ENCODE data around the gene GDPD3. TPM values are rescaled to one million over a fixed set of nuclear protein-coding genes. Genes with fewer than 3 reads are reported as not detected.

The GDPD3 gene
- total and polyA plus RNA-seq, 4 donors, result 0.42 to 0.71 (median 0.55) TPM

GRCh38 chr16:30112197-30113030, 923 bp downstream of the GDPD3 start:
- 89% methylated on average over 29 of the region's 29 CpGs for WGBS
- peak; percentile 60 for DNase-seq (ENCODE audit: low spot score)
- TF ChIP-seq CTCF (IDR thresholded peaks at IDR 0.05; ENCODE audit: low read depth, low read length, missing input control) (peak; percentile 40), RXRA (IDR thresholded peaks at IDR 0.05) (no peak), HNF4A (conservative IDR thresholded peaks at IDR 0.05) (no peak), REST (IDR thresholded peaks at IDR 0.05) (no peak), RAD21 (IDR thresholded peaks at IDR 0.05) (peak; percentile 50 to 76)
- Histone ChIP-seq H3K9me3 (ENCODE audit: control insufficient read depth in 4 of 4, low read length in 3 of 4) (no peaks in the 10 kb centered on the region), H3K4me1 (ENCODE audit: control insufficient read depth in 4 of 4, insufficient read depth in 4 of 4, low read length in 3 of 4) (no peaks in the 10 kb centered on the region), H3K4me3 (ENCODE audit: low read depth in 1 of 3, low read length in 3 of 3) (no peak overlapping the region), H3K27ac (ENCODE audit: low read depth in 1 of 2, low read length in 2 of 2) (no peak overlapping the region), H3K9ac (ENCODE audit: low read depth in 1 of 2, low read length in 2 of 2) (no peak overlapping the region), H3K36me3 (ENCODE audit: control insufficient read depth in 4 of 4, insufficient read depth in 3 of 4, low read depth in 1 of 4, low read length in 3 of 4) (peaks cover 0 to 18% (median 4%) of the 10 kb centered on the region in 4 donors), H3K27me3 (ENCODE audit: control insufficient read depth in 4 of 4, insufficient read depth in 4 of 4, low read length in 3 of 4) (no peaks in the 10 kb centered on the region)

- TF ChIP-seq HNF4A (conservative IDR thresholded peaks at IDR 0.05), result no peak
- no peak for TF ChIP-seq FOXA2 (IDR thresholded peaks at IDR 0.05)
- TF ChIP-seq FOXA1 (IDR thresholded peaks at IDR 0.05), result no peak
- no peak for TF ChIP-seq JUND (IDR thresholded peaks at IDR 0.05)
- no peak for TF ChIP-seq RAD21 (IDR thresholded peaks at IDR 0.05)
- no peak for TF ChIP-seq YY1 (IDR thresholded peaks at IDR 0.05)
- no peak for TF ChIP-seq HNF4G (IDR thresholded peaks at IDR 0.05)
- no peak for TF ChIP-seq MAX (IDR thresholded peaks at IDR 0.05)
- TF ChIP-seq ATF3 (IDR thresholded peaks at IDR 0.05), result no peak
- TF ChIP-seq EGR1 (IDR thresholded peaks at IDR 0.05; ENCODE audit: low read depth in 2 of 2), result no peak
- no peak for TF ChIP-seq NR2F2 (IDR thresholded peaks at IDR 0.05)
- TF ChIP-seq SP1 (IDR thresholded peaks at IDR 0.05), result no peak
- no peak for TF ChIP-seq RXRA (IDR thresholded peaks at IDR 0.05)
- Histone ChIP-seq H3K4me1 (ENCODE audit: control insufficient read depth in 4 of 4, insufficient read depth in 4 of 4, low read length in 3 of 4) (no peaks in the 10 kb centered on the region), H3K27ac (ENCODE audit: low read depth in 1 of 2, low read length in 2 of 2) (no peak overlapping the region), H3K9ac (ENCODE audit: low read depth in 1 of 2, low read length in 2 of 2) (no peak overlapping the region), H3K27me3 (ENCODE audit: control insufficient read depth in 4 of 4, insufficient read depth in 4 of 4, low read length in 3 of 4) (no peaks in the 10 kb centered on the region), H3K36me3 (ENCODE audit: control insufficient read depth in 4 of 4, insufficient read depth in 3 of 4, low read depth in 1 of 4, low read length in 3 of 4) (peaks cover 0 to 9% (median 6%) of the 10 kb centered on the region in 4 donors), H3K4me3 (ENCODE audit: low read depth in 1 of 3, low read length in 3 of 3) (no peak overlapping the region), H3K9me3 (ENCODE audit: control insufficient read depth in 4 of 4, low read length in 3 of 4) (no peaks in the 10 kb centered on the region)
- DNase-seq (ENCODE audit: low spot score), result no peak
- 85% methylated on average over 7 of the region's 7 CpGs for WGBS
Measured at GRCh38 chr16:30110661-30111060, 2.7 kb downstream of the GDPD3 start.
